Esophagus squamous epithelium (tissue), 4 donors: Measurements from ENCODE around the gene SOWAHA.

Experiments used
- CTCF ChIP-seq, 6 experiments: fragments of 450-650 bp in 4 of 6; fragments of 200-600 bp in 2 of 6; sonication (generic) in 2 of 6; IDR thresholded peaks; one replicate each; pipeline ENCODE4 v1.5.1; 2016 to 2019; ENCODE audit warnings: antibody characterized with exemption in 6 of 6, mild to moderate bottlenecking in 4 of 6, moderate library complexity in 4 of 6
- POLR2A ChIP-seq, 4 donors: fragments of 450-650 bp; IDR thresholded peaks; one replicate each; pipeline ENCODE4 v1.6.1; 2017; ENCODE audit warnings: antibody characterized with exemption in 4 of 4, mild to moderate bottlenecking in 4 of 4, moderate library complexity in 3 of 4

- TF ChIP-seq POLR2A (IDR thresholded peaks at IDR 0.05) (no peak), CTCF (IDR thresholded peaks at IDR 0.05) (no peak)
Measured at GRCh38 chr5:132774406-132774805, 38.7 kb upstream of the SOWAHA start.
